Measurements from ENCODE around the gene SENP6. TPM values are rescaled to one million over a fixed set of nuclear protein-coding genes. Genes with fewer than 3 reads are reported as not detected.

SENP6 gene
- total and polyA plus RNA-seq, 2 experiments from 2014 or later: 43.1 to 50.8 TPM

DNA sequence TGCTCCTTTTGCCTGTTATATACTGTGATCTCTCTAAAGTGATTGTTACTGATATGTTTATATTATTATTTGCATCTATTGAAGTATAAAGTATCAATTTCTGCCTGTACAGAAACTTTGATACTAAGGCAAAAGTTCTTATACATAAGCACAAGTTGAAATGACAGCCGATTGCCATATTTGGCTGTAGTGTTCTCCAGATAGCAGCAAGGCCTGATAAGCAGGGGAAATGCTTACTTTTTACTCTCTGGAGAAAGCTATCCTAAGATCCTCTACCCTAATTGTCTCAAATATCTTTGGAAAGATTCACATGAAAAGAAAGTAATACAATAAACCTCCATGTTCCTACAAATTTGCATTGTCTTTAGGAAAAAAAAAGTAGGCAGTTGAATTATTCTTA lies 31.4 kb downstream of the SENP6 start:
- Histone ChIP-seq H3K36me3 (ENCODE audit: low read depth) (peaks cover 44% of the 10 kb centered on the region), H3F3A (ENCODE audit: insufficient read depth) (0 out of 2 replicates have a peak, but pooled peaks cover 5% of the 10 kb centered on the region)
- WGBS, 2 experiments (ENCODE audit: low coverage in 1 of 2, low lambda C conversion rate in 2 of 2, missing lambda C conversion rate in 2 of 2): 92 to 96% methylated on average over 1 of the region's 1 CpG

DNA sequence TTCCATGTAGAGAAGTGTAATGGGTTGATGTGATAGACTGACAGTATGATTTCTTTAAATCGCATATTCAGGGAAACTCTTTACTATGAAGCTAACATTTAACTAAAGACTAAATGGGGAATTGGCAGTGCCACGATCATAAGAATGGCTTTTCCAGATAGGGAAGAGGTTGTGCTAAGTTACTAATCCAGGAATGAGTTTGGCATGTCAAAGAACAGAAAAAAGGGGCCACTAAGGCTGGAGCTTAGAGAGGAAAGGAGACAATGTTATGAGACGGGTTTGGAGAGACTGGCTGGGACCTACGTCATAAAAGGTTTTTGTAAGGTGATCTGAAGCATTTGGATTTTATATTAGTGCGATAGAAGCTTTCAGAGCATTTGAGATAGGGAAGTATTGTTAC lies 40.6 kb downstream of the SENP6 start:
- no peaks in the 10 kb centered on the region for H3K4me1 ChIP-seq (ENCODE audit: insufficient read depth)
- no peaks in the 10 kb centered on the region for H3K27me3 ChIP-seq (replicated peaks; ENCODE audit: insufficient read depth)
- no peak for DNase-seq
- H3K9me3 ChIP-seq (ENCODE audit: low read depth): no peaks in the 10 kb centered on the region
- no peak overlapping the region for H3K9ac ChIP-seq
- no peak overlapping the region for H2AFZ ChIP-seq
- in situ Hi-C loops (cut with MboI): no loop called here
- no peak for TF ChIP-seq EZH2 (IDR thresholded peaks at IDR 0.05; ENCODE audit: insufficient read depth, poor library complexity, severe bottlenecking)
- TF ChIP-seq EZH2phosphoT487 (IDR thresholded peaks at IDR 0.05; ENCODE audit: insufficient read depth, low read depth): no peak
- peaks cover 35% of the 10 kb centered on the region for H3K36me3 ChIP-seq (ENCODE audit: low read depth)
- H3K79me2 ChIP-seq (ENCODE audit: insufficient read depth): peaks cover 53% of the 10 kb centered on the region
- no peak overlapping the region for H3K4me2 ChIP-seq (ENCODE audit: unreplicated experiment)
- no peaks in the 10 kb centered on the region for H4K20me1 ChIP-seq (ENCODE audit: insufficient read depth)
- no peak overlapping the region for H3K27ac ChIP-seq
- no peaks in the 10 kb centered on the region for H3K9me2 ChIP-seq (ENCODE audit: insufficient read depth)
- H3K4me3 ChIP-seq: no peak overlapping the region
- WGBS, 2 experiments (ENCODE audit: low coverage in 1 of 2, low lambda C conversion rate in 2 of 2, missing lambda C conversion rate in 2 of 2): 96 to 98% methylated on average over 5 of the region's 5 CpGs
- H3F3A ChIP-seq (ENCODE audit: insufficient read depth): no peaks in the 10 kb centered on the region

More for the DNA sequence above, 31.4 kb downstream of the SENP6 start:
- Histone ChIP-seq H3K9me2 (ENCODE audit: insufficient read depth) (no peaks in the 10 kb centered on the region), H3K4me2 (ENCODE audit: unreplicated experiment) (no peak overlapping the region), H3K27me3 (replicated peaks; ENCODE audit: insufficient read depth) (no peaks in the 10 kb centered on the region), H3K79me2 (ENCODE audit: insufficient read depth) (peaks cover 98% of the 10 kb centered on the region), H3K4me3 (no peak overlapping the region), H3K27ac (no peak overlapping the region), H4K20me1 (ENCODE audit: insufficient read depth) (peaks cover 5% of the 10 kb centered on the region; the same call in 1 of the 2 replicates), H3K4me1 (ENCODE audit: insufficient read depth) (peaks cover 9% of the 10 kb centered on the region; the same call in 1 of the 2 replicates), H3K9me3 (ENCODE audit: low read depth) (no peaks in the 10 kb centered on the region), H3K9ac (no peak overlapping the region), H2AFZ (no peak overlapping the region)
- no peak for DNase-seq
- no peak for TF ChIP-seq EZH2 (IDR thresholded peaks at IDR 0.05; ENCODE audit: insufficient read depth, poor library complexity, severe bottlenecking)
- TF ChIP-seq EZH2phosphoT487 (IDR thresholded peaks at IDR 0.05; ENCODE audit: insufficient read depth, low read depth): no peak
- in situ Hi-C loops (cut with MboI): no loop called here

DNA sequence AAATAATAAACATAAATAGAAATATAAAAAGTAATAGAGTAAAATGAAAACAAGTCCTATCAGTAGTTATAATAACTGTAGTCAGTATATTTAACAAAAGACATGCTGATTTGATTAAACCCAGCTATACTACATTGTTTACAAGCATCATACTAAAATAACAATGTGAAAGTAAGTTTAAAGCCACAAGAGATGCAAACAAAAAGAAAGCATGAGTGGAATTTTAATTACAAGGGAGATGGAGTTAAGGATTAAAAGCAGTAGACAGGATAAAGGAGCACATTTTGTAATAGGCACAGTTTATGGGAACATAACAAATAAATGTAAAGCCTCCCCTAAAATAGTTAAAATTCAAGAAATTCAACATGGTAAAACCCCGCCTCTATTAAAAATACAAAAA lies 41.5 kb downstream of the SENP6 start:
- Histone ChIP-seq H3F3A (ENCODE audit: insufficient read depth) (no peaks in the 10 kb centered on the region), H2AFZ (no peak overlapping the region), H3K9me3 (ENCODE audit: low read depth) (no peaks in the 10 kb centered on the region), H3K4me2 (ENCODE audit: unreplicated experiment) (no peak overlapping the region), H3K27me3 (replicated peaks; ENCODE audit: insufficient read depth) (no peaks in the 10 kb centered on the region), H3K4me1 (ENCODE audit: insufficient read depth) (no peaks in the 10 kb centered on the region), H3K4me3 (no peak overlapping the region), H3K9ac (no peak overlapping the region), H3K79me2 (ENCODE audit: insufficient read depth) (peaks cover 49% of the 10 kb centered on the region), H3K36me3 (ENCODE audit: low read depth) (peaks cover 39% of the 10 kb centered on the region), H3K9me2 (ENCODE audit: insufficient read depth) (no peaks in the 10 kb centered on the region), H4K20me1 (ENCODE audit: insufficient read depth) (no peaks in the 10 kb centered on the region), H3K27ac (no peak overlapping the region)
- 97 to 100% methylated on average over 1 of the region's 1 CpG for WGBS, 2 experiments (ENCODE audit: low coverage in 1 of 2, low lambda C conversion rate in 2 of 2, missing lambda C conversion rate in 2 of 2)
- peak; percentile 2 for DNase-seq
- TF ChIP-seq EZH2 (IDR thresholded peaks at IDR 0.05; ENCODE audit: insufficient read depth, poor library complexity, severe bottlenecking) (no peak), EZH2phosphoT487 (IDR thresholded peaks at IDR 0.05; ENCODE audit: insufficient read depth, low read depth) (no peak)
- in situ Hi-C loops (cut with MboI): no loop called here

DNA sequence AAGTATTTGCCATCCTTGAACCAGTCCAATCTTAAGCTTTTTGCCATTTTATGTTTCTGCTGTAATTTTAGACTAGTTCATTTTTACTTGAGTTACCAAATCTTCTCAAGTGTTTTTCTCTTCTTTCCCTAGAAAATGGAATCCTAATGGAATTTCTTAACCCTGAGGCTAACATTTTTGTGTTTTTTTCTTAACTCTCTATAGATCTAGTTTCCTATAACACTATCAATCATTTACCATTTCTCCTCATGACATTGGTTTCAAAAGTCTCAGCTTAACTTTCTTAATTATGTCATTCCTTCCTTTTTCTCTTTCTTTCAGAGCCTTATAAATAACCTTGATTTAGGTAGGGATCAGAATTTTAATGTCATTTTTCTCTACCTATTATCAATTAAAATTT lies 54.8 kb downstream of the SENP6 start:
- no peak overlapping the region for H3K9ac ChIP-seq
- no peak overlapping the region for H3K27ac ChIP-seq
- peaks cover 49% of the 10 kb centered on the region for H3K79me2 ChIP-seq (ENCODE audit: insufficient read depth)
- H2AFZ ChIP-seq: no peak overlapping the region
- no peak overlapping the region for H3K4me3 ChIP-seq
- no peaks in the 10 kb centered on the region for H3K4me1 ChIP-seq (ENCODE audit: insufficient read depth)
- H4K20me1 ChIP-seq (ENCODE audit: insufficient read depth): no peaks in the 10 kb centered on the region; the same call in 1 of the 2 replicates
- H3K9me3 ChIP-seq (ENCODE audit: low read depth): no peaks in the 10 kb centered on the region
- peaks cover 44% of the 10 kb centered on the region for H3K36me3 ChIP-seq (ENCODE audit: low read depth)
- no peaks in the 10 kb centered on the region for H3K27me3 ChIP-seq (replicated peaks; ENCODE audit: insufficient read depth)
- in situ Hi-C loops (cut with MboI): no loop called here
- H3F3A ChIP-seq (ENCODE audit: insufficient read depth): no peaks in the 10 kb centered on the region; the same call in 1 of the 2 replicates
- no peak overlapping the region for H3K4me2 ChIP-seq (ENCODE audit: unreplicated experiment)
- TF ChIP-seq EZH2phosphoT487 (IDR thresholded peaks at IDR 0.05; ENCODE audit: insufficient read depth, low read depth) (no peak), EZH2 (IDR thresholded peaks at IDR 0.05; ENCODE audit: insufficient read depth, poor library complexity, severe bottlenecking) (no peak)
- H3K9me2 ChIP-seq (ENCODE audit: insufficient read depth): no peaks in the 10 kb centered on the region
- DNase-seq: no peak

DNA sequence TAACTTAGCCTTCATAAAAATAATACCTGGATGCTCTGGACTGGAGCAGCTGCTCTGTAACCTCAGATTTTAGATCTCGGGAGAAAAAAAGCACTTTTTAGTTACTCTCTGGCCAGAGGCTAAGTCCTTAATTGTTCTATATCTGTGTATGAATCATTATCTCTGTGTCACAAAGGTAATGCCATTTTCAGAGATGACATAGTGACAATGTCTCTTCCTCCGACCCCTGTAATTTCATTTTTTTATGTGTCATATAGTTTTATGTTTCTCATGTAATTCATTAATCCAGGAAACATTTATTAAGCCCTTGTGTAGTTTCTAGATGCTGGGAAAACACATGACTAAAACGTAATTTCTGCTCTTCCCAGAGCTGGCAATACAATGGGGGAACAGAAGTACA lies 55.6 kb downstream of the SENP6 start:
- no peak overlapping the region for H3K27ac ChIP-seq
- 74 to 84% methylated on average over 3 of the region's 3 CpGs for WGBS, 2 experiments (ENCODE audit: low coverage in 1 of 2, low lambda C conversion rate in 2 of 2, missing lambda C conversion rate in 2 of 2)

More for the DNA sequence above, 55.6 kb downstream of the SENP6 start:
- no peak overlapping the region for H3K4me2 ChIP-seq (ENCODE audit: unreplicated experiment)
- peaks cover 47% of the 10 kb centered on the region for H3K79me2 ChIP-seq (ENCODE audit: insufficient read depth)
- no peak overlapping the region for H3K9ac ChIP-seq
- TF ChIP-seq EZH2 (IDR thresholded peaks at IDR 0.05; ENCODE audit: insufficient read depth, poor library complexity, severe bottlenecking): no peak
- no peak for TF ChIP-seq EZH2phosphoT487 (IDR thresholded peaks at IDR 0.05; ENCODE audit: insufficient read depth, low read depth)
- no peaks in the 10 kb centered on the region for H3K4me1 ChIP-seq (ENCODE audit: insufficient read depth)
- DNase-seq: no peak
- no peaks in the 10 kb centered on the region for H3K9me2 ChIP-seq (ENCODE audit: insufficient read depth)
- no peaks in the 10 kb centered on the region; the same call in 1 of the 2 replicates for H3F3A ChIP-seq (ENCODE audit: insufficient read depth)
- H3K9me3 ChIP-seq (ENCODE audit: low read depth): no peaks in the 10 kb centered on the region
- in situ Hi-C loops (cut with MboI): no loop called here
- no peak overlapping the region for H2AFZ ChIP-seq
- H3K36me3 ChIP-seq (ENCODE audit: low read depth): peaks cover 46% of the 10 kb centered on the region
- H4K20me1 ChIP-seq (ENCODE audit: insufficient read depth): no peaks in the 10 kb centered on the region; the same call in 1 of the 2 replicates
- no peaks in the 10 kb centered on the region for H3K27me3 ChIP-seq (replicated peaks; ENCODE audit: insufficient read depth)
- no peak overlapping the region for H3K4me3 ChIP-seq
